Adrenal gland (tissue), 12 donors: ENCODE measurements around the gene CLEC3B. TPM values are rescaled to one million over a fixed set of nuclear protein-coding genes. Genes with fewer than 3 reads are reported as not detected.

Experiments
- DNase-seq, 7 donors: peaks; one replicate each; pipeline ENCODE4 v3.0.0-alpha.2; 2019 to 2020
- H3K27ac ChIP-seq, 5 donors: fragments of 200-600 bp; sonication (generic) in 4 of 5; 1 replicate in 3 of 5; 2 replicates in 2 of 5; pipeline versions ENCODE4 v1.5.1 to v1.8.0; 2016 to 2020; ENCODE audit warnings: mild to moderate bottlenecking in 1 of 5
- H3K27me3 ChIP-seq: fragments of 200-600 bp; 2 replicates; pipeline ENCODE4 v1.8.0; 2021
- H3K36me3 ChIP-seq, 2 donors: fragments of 200-600 bp; replicated peaks in 1 of 2; 1 replicate in 1 of 2; 2 replicates in 1 of 2; pipeline versions ENCODE4 v1.5.1 to v1.8.0; 2018 to 2022
- H3K4me1 ChIP-seq, 2 donors: fragments of 200-600 bp; replicated peaks in 1 of 2; 1 replicate in 1 of 2; 2 replicates in 1 of 2; pipeline versions ENCODE4 v1.5.1 to v1.8.0; 2018 to 2021
- H3K4me3 ChIP-seq, 4 donors: fragments of 200-600 bp; sonication (generic) in 3 of 4; one replicate each; pipeline ENCODE4 v1.5.1; 2016 to 2018
- H3K9me3 ChIP-seq, 3 donors: fragments of 200-600 bp; sonication (generic) in 1 of 3; replicated peaks in 1 of 3; 1 replicate in 2 of 3; 2 replicates in 1 of 3; pipeline versions ENCODE4 v1.5.1 to v1.8.0; 2016 to 2021
- CTCF ChIP-seq, 6 experiments: fragments of 450-650 bp in 4 of 6; fragments of 200-600 bp in 2 of 6; sonication (generic) in 1 of 6; IDR thresholded peaks; 1 replicate in 5 of 6; 2 replicates in 1 of 6; pipeline versions ENCODE4 v1.5.1 to v1.8.0; 2016 to 2021; ENCODE audit warnings: antibody characterized with exemption in 6 of 6, mild to moderate bottlenecking in 2 of 6, moderate library complexity in 1 of 6
- POLR2A ChIP-seq, 2 donors: fragments of 450-650 bp; IDR thresholded peaks; one replicate each; pipeline ENCODE4 v1.6.1; 2017; ENCODE audit warnings: antibody characterized with exemption in 2 of 2, mild to moderate bottlenecking in 2 of 2, moderate library complexity in 1 of 2
- WGBS, 4 donors: extraction: QIAGEN DNeasy Blood & Tissue Kit in 2 of 4; methylation state at CpG; one replicate each; pipeline versions ENCODE4 v1.1.5 to v1.1.7; 2013 to 2017; 5-methylcytosine and 5-hydroxymethylcytosine counted together
- intact Hi-C, 2 donors: fragments of 100-400 bp; cut with DNase I; formaldehyde crosslinking; loops; one replicate each; pipeline versions ENCODE4 v1.14.1 to v1.15.0; 2022 to 2023
- polyA plus RNA-seq, 3 donors: library from polyadenylated mRNA; stranded (reverse); fragments of 200-250 nt in 2 of 3; fragments of 350-450 nt in 1 of 3; fragmentation: Illumina TruSeq in 1 of 3; extraction: RNeasy Lipid Tissue Mini Kit (QIAGEN cat#74804) in 1 of 3; gene quantifications; one replicate each; pipeline ENCODE4 v1.2.3, GENCODE V29; 2013 to 2014
- total RNA-seq, 9 donors: library from RNA; depleted of rRNA in 4 of 9; stranded (reverse); fragments of >200 nt in 4 of 9; fragments of 120-200 nt in 1 of 9; fragmentation: NEBNext Ultra II Directional in 1 of 9; extraction: Animal tissue kit (Norgen Biotek cat#: 25700) in 1 of 9; gene quantifications; one replicate each; pipeline versions ENCODE4 v1.1.0 to v1.2.4, GENCODE V29; 2013 to 2023
- donor health status: healthy with polysubstance abuse.
- donor health status: Bipolar disorder and iron deficiency.
- donor health status: DM: yes; HTN: yes; CAD: no.
- donor health status: DM: no; HTN: no; CAD: no.
- donor health status: DM: no; HTN: no; CAD: no.
- donor health status: DM: yes; HTN: yes; CAD: no.

CLEC3B gene
- total and polyA plus RNA-seq, 12 donors = 5.1 to 251 (median 73.1) TPM

DNA sequence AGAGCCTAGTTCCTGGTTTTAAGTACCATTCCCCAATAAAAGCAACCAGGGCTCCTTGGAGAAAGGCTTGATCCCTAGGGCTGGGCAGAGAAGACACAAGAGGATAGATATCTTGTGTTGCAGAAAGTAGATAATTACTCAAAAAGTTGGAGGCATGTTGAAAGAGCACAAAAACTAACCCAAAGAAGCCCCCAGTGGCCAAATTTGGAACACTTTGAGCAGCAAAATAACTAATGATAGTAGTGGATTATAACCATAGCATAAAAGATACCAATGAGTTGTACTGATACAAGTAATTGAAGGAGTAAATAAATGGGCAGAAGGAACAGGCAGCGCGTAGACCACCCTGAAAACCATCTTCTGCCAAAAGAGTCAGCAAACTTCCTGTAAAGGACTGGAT, 38.0 kb upstream of the CLEC3B start:
- intact Hi-C loops = no loop called here
- Histone ChIP-seq H3K27ac (peak overlapping the region in 3 of 5 donors; percentile 30 to 76 (median 64)), H3K27me3 (no peaks in the 10 kb centered on the region), H3K36me3 (peaks cover 0 to 9% of the 10 kb centered on the region in 2 donors), H3K4me1 (peaks cover 33 to 75% of the 10 kb centered on the region in 2 donors), H3K4me3 (no peak overlapping the region), H3K9me3 (no peaks in the 10 kb centered on the region)
- DNase-seq = peak in 1 of 7 donors; percentile 39
- WGBS, 4 donors = 89 to 95% (median 93%) methylated on average over 2 of the region's 2 CpGs
- TF ChIP-seq CTCF (IDR thresholded peaks at IDR 0.05) (peak; percentile 12 to 39 (median 31)), POLR2A (IDR thresholded peaks at IDR 0.05) (no peak)

- H3K27ac ChIP-seq = peak overlapping the region in 4 of 5 donors; percentile 5 to 76 (median 70)
Measured at GRCh38 chr3:44989141-44989540, 37.0 kb upstream of the CLEC3B start.

DNA sequence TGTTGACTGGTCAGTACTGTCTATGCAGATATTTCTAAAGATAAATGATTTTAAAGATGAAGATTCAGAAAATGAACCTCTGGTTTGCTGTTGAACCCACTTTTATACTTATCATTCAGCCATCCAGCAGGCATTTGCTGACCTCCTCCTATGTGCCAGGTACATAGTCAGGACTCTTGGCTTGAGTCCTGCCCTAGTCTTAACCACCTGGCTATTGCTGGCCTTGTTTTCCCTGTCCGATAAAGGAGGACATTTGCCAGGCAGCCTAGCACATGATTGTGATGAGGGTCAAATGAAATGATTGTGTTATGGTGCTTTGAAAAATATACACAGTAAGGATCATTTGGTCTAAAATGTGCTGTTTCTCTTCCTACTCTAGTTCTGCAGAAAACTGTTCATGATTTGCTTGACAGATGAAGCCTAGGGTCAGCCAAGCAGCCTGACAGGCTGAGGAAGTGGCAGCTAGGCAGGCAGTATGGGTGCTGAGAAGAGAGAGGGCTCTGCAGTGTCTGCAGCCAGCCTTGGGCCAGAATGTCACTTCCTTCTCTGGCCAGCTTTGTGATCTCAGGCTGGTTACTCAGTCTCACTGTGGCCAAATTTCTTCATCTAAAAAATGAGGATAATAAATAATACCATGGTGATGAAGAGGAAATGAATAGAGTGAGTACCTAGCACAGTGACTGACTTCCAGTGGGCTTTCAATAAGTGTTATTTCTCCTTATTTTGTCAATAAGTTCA, 36.3 kb upstream of the CLEC3B start:
- Histone ChIP-seq H3K4me1 (peaks cover 36 to 73% of the 10 kb centered on the region in 2 donors), H3K27me3 (no peaks in the 10 kb centered on the region), H3K27ac (peak overlapping the region; percentile 5 to 76 (median 63)), H3K36me3 (peaks cover 0 to 9% of the 10 kb centered on the region in 2 donors), H3K9me3 (no peaks in the 10 kb centered on the region), H3K4me3 (no peak overlapping the region)
- 44 to 60% (median 57%) methylated on average over 1 of the region's 1 CpG for WGBS, 4 donors
- intact Hi-C loops = loop anchor here in 1 of 2 donors (5.0 kb wide), 1 partner anchor 128 kb away; the partner anchor contains the start of gene TMEM42
- DNase-seq = peak; percentile 49 to 79 (median 68)
- TF ChIP-seq CTCF (IDR thresholded peaks at IDR 0.05) (no peak), POLR2A (IDR thresholded peaks at IDR 0.05) (peak in 1 of 2 donors; percentile 17)

More at GRCh38 chr3:44989141-44989540, 37.0 kb upstream of the CLEC3B start:
- no peaks in the 10 kb centered on the region for H3K9me3 ChIP-seq
- peaks cover 35 to 75% of the 10 kb centered on the region in 2 donors for H3K4me1 ChIP-seq
- TF ChIP-seq CTCF (IDR thresholded peaks at IDR 0.05) (no peak), POLR2A (IDR thresholded peaks at IDR 0.05) (no peak)
- no peak overlapping the region for H3K4me3 ChIP-seq
- H3K36me3 ChIP-seq = peaks cover 0 to 9% of the 10 kb centered on the region in 2 donors
- no peaks in the 10 kb centered on the region for H3K27me3 ChIP-seq
- DNase-seq = peak in 1 of 7 donors; percentile 51
- 84 to 95% (median 93%) methylated on average over 8 of the region's 8 CpGs for WGBS, 4 donors
- intact Hi-C loops = no loop called here

- no peak overlapping the region for H3K4me3 ChIP-seq
- no peaks in the 10 kb centered on the region for H3K27me3 ChIP-seq
- peak overlapping the region in 2 of 5 donors; percentile 75 to 91 for H3K27ac ChIP-seq
- H3K9me3 ChIP-seq = no peaks in the 10 kb centered on the region
- WGBS, 4 donors = 79 to 95% (median 84%) methylated on average over 1 of the region's 1 CpG
- peaks cover 0 to 9% of the 10 kb centered on the region in 2 donors for H3K36me3 ChIP-seq
- TF ChIP-seq CTCF (IDR thresholded peaks at IDR 0.05) (no peak), POLR2A (IDR thresholded peaks at IDR 0.05) (no peak)
- peaks cover 52 to 85% of the 10 kb centered on the region in 2 donors for H3K4me1 ChIP-seq
- intact Hi-C loops = loop anchor here in 1 of 2 donors (5.0 kb wide), 1 partner anchor 129 kb away; the partner anchor contains the start of gene TMEM42
- DNase-seq = no peak
Measured at GRCh38 chr3:44991326-44991725, 34.8 kb upstream of the CLEC3B start.
